ENCODE results near the gene NFRKB. TPM values are rescaled to one million over a fixed set of nuclear protein-coding genes. Genes with fewer than 3 reads are reported as not detected.

Gene NFRKB
- total RNA-seq, 4 donors from 2014 or later: 24.5 to 35.0 (median 27.2) TPM

DNA sequence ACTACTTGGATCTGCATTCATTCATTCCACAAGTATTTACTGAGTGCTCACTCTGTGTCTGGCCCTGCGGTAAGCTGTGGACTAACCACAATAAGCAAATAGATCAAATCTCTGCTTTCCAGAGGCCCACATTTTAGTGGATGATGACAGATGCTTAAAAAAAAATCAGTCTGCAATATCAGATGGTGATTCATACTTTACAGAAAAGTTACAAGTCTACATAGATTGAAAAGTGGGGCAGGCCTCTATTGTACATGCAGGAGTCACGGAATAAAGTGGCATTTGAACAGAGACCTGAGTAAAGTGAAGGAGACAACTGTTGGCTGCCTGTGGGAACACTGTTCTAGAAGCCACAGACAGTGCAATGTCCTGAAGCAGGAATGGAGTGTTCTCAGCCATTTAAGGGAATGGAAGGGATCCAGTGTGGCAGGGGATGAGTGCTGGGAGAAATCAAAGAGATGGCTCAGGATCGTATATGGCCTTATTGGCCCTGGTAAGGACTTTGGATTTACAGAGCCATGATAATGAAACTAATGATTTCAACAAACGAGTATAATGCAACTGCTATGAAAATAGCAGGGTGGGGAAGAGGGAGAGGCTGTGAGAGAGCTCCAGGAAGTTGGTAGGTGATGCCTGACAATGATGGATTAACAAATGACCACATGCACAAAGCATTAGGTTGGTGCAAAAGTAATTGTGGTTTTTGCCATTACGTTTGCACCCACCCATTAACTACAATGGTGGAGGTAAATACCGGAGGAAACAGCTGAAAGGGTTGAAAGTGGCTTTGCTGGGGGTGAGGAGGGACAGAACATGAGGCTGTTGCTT is 48.7 kb downstream of the NFRKB start:
- TF ChIP-seq, protein P1, sequence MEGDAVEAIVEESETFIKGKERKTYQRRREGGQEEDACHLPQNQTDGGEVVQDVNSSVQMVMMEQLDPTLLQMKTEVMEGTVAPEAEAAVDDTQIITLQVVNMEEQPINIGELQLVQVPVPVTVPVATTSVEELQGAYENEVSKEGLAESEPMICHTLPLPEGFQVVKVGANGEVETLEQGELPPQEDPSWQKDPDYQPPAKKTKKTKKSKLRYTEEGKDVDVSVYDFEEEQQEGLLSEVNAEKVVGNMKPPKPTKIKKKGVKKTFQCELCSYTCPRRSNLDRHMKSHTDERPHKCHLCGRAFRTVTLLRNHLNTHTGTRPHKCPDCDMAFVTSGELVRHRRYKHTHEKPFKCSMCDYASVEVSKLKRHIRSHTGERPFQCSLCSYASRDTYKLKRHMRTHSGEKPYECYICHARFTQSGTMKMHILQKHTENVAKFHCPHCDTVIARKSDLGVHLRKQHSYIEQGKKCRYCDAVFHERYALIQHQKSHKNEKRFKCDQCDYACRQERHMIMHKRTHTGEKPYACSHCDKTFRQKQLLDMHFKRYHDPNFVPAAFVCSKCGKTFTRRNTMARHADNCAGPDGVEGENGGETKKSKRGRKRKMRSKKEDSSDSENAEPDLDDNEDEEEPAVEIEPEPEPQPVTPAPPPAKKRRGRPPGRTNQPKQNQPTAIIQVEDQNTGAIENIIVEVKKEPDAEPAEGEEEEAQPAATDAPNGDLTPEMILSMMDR (IDR thresholded peaks at IDR 0.05): no peak
- no peak for ATAC-seq (ENCODE audit: low FRiP score)
- DNase-seq (ENCODE audit: low spot score): no peak

Other genes with a start within 250 kb of the NFRKB start
- 1 to 10 TPM in 1 of 4 donors, under 1 TPM in 1, not detected in 2; 0.19 to 1.3 TPM for gene TMEM45B, start 79.7 kb downstream of the NFRKB start, total RNA-seq
- gene PRDM10, start 107.3 kb upstream of the NFRKB start, total RNA-seq: 10 to 100 TPM in 1 of 4 donors, 1 to 10 TPM in 3; 7.2 to 13.4 (median 8.1) TPM
- gene APLP2, start 174.3 kb upstream of the NFRKB start, total RNA-seq: 100 to 1,000 TPM; 288 to 530 (median 485) TPM